PFSK-1 (cell line): Measurements from ENCODE around the gene ARHGAP15.

ENCODE experiments used
- FOXP2 ChIP-seq: optimal IDR thresholded peaks from 2 replicates; pipeline ENCODE3; 2011; ENCODE audit warnings: borderline replicate concordance, control low read depth, inconsistent platforms; ENCODE audit not compliant: insufficient read depth; ENCODE audit errors: extremely low read length, extremely low read depth
- POLR2AphosphoS5 ChIP-seq: IDR thresholded peaks from 2 replicates; pipeline ENCODE4 v1.6.1; 2012; ENCODE audit warnings: low read depth, mild to moderate bottlenecking, control low read depth, low read length, moderate library complexity
- SIN3A ChIP-seq: IDR thresholded peaks from 2 replicates; pipeline ENCODE4 v1.6.1; 2012; ENCODE audit warnings: mild to moderate bottlenecking, low read length, moderate library complexity, borderline replicate concordance; ENCODE audit not compliant: insufficient read depth
- TAF1 ChIP-seq: IDR thresholded peaks from 2 replicates; pipeline ENCODE4 v1.6.1; 2012; ENCODE audit warnings: low read length, control low read depth, borderline replicate concordance; ENCODE audit not compliant: insufficient read depth
- TF ChIP-seq, protein P1 (sequence below), 2 experiments: IDR thresholded peaks; 2 replicates each; pipeline versions ENCODE4 v1.6.1 to v1.8.0; 2011 to 2012; ENCODE audit warnings: low read depth in 2 of 2, low read length in 2 of 2, control low read depth in 1 of 2, inconsistent platforms in 1 of 2, mild to moderate bottlenecking in 1 of 2, moderate library complexity in 1 of 2; ENCODE audit not compliant: insufficient read depth in 1 of 2

ARHGAP15 gene

DNA sequence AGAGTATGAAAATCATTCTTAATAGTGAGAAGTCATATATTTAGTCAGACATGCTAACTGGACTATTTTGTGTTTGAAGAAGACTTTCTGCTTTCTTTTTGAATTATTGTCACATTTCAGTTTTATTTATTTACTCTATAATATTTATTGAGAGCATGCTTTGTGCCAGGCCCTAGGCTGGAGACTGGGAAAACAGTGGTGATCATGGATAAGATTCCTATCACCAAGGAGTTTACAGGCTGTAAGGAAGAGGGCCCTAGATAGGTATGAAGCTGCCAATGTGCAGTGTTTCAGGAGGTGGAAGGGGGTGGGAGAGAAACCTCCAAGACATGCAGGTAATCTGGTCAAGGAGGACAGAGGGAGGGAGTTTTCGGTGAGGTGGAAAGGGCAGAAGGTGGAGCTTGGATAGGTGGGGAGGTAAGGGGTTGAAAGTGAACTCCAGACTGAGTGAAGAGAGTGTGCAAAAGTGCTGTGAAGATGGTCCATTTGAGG is 207.5 kb downstream of the ARHGAP15 start:
- TF ChIP-seq, protein P1, sequence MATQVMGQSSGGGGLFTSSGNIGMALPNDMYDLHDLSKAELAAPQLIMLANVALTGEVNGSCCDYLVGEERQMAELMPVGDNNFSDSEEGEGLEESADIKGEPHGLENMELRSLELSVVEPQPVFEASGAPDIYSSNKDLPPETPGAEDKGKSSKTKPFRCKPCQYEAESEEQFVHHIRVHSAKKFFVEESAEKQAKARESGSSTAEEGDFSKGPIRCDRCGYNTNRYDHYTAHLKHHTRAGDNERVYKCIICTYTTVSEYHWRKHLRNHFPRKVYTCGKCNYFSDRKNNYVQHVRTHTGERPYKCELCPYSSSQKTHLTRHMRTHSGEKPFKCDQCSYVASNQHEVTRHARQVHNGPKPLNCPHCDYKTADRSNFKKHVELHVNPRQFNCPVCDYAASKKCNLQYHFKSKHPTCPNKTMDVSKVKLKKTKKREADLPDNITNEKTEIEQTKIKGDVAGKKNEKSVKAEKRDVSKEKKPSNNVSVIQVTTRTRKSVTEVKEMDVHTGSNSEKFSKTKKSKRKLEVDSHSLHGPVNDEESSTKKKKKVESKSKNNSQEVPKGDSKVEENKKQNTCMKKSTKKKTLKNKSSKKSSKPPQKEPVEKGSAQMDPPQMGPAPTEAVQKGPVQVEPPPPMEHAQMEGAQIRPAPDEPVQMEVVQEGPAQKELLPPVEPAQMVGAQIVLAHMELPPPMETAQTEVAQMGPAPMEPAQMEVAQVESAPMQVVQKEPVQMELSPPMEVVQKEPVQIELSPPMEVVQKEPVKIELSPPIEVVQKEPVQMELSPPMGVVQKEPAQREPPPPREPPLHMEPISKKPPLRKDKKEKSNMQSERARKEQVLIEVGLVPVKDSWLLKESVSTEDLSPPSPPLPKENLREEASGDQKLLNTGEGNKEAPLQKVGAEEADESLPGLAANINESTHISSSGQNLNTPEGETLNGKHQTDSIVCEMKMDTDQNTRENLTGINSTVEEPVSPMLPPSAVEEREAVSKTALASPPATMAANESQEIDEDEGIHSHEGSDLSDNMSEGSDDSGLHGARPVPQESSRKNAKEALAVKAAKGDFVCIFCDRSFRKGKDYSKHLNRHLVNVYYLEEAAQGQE (IDR thresholded peaks at IDR 0.05; ENCODE audit: insufficient read depth in 1 of 2, low read depth in 2 of 2, low read length in 2 of 2), result no peak
- no peak for TF ChIP-seq TAF1
- TF ChIP-seq SIN3A, result no peak
- TF ChIP-seq FOXP2, result no peak
- no peak for TF ChIP-seq POLR2AphosphoS5

GRCh38 chr2:143341478-143341877 is 212.3 kb downstream of the ARHGAP15 start:
- TF ChIP-seq, protein P1 (IDR thresholded peaks at IDR 0.05; ENCODE audit: insufficient read depth in 1 of 2, low read depth in 2 of 2, low read length in 2 of 2), result no peak
- no peak for TF ChIP-seq SIN3A
- no peak for TF ChIP-seq TAF1
- TF ChIP-seq FOXP2, result no peak
- no peak for TF ChIP-seq POLR2AphosphoS5

GRCh38 chr2:143344780-143345179 is 215.6 kb downstream of the ARHGAP15 start:
- no peak for TF ChIP-seq POLR2AphosphoS5
- no peak for TF ChIP-seq FOXP2

DNA sequence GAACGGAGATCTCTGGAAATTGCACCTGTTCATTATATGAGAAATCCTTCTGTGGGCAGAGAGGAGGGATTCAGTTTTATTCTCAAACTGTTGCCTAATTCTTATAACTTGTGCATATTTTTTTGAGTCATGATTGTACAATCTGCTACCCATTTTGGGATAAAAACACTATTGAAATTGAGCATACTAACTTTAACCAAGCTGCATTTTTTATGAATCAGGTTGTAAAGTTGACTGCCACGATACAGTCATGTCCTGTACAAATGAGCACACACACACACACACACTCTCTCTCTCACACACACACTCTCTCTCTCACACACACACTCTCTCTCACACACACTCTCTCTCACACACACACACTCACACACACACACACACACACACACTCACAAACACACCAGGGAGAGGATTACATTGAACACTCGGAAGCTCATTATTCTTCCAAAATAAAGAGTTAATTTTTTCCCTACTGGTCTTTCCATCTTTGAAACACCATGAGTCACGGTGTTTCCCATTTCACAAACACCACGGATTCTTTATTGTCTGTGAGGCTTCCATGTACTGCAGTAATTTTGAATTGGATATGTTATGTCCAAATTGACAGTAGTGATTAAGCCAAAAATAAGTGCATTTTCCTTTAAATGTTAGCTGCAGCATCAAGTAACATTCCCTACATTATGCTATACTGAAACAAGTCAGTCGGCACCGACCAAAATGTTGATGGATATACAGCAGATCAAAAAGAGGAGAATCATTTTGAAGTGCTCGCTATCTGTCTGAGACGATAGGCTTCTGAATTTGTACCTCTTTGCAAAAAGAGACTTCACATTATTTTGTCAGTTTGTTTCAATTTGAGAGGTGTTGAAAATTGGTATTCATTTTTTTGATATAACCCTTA is 216.9 kb downstream of the ARHGAP15 start:
- TF ChIP-seq SIN3A, result no peak
- TF ChIP-seq FOXP2, result no peak
- TF ChIP-seq, protein P1 (IDR thresholded peaks at IDR 0.05; ENCODE audit: insufficient read depth in 1 of 2, low read depth in 2 of 2, low read length in 2 of 2), result no peak
- TF ChIP-seq POLR2AphosphoS5, result no peak

GRCh38 chr2:143347271-143347695 is 218.1 kb downstream of the ARHGAP15 start:
- TF ChIP-seq FOXP2 (no peak), SIN3A (no peak), TAF1 (no peak), POLR2AphosphoS5 (no peak)
- TF ChIP-seq, protein P1 (IDR thresholded peaks at IDR 0.05; ENCODE audit: insufficient read depth in 1 of 2, low read depth in 2 of 2, low read length in 2 of 2), result no peak
